Upper lobe of left lung (tissue), 4 donors: Measurements from ENCODE around the gene ERBIN.

ENCODE experiments used
- CTCF ChIP-seq, 6 experiments: fragments of 450-650 bp in 4 of 6; fragments of 200-600 bp in 2 of 6; sonication (generic) in 2 of 6; IDR thresholded peaks; one replicate each; pipeline ENCODE4 v1.5.1; 2016 to 2019; ENCODE audit warnings: antibody characterized with exemption in 6 of 6
- EP300 ChIP-seq, 4 donors: sonication (generic); formaldehyde crosslinking; IDR thresholded peaks; one replicate each; pipeline ENCODE4 v1.5.1; 2017; ENCODE audit warnings: antibody characterized with exemption in 4 of 4, control low read depth in 2 of 4
- POLR2A ChIP-seq, 4 donors: fragments of 450-650 bp; IDR thresholded peaks; one replicate each; pipeline ENCODE4 v1.5.1; 2016 to 2017; ENCODE audit warnings: antibody characterized with exemption in 4 of 4, mild to moderate bottlenecking in 2 of 4

- TF ChIP-seq CTCF (IDR thresholded peaks at IDR 0.05) (no peak), EP300 (IDR thresholded peaks at IDR 0.05) (no peak), POLR2A (IDR thresholded peaks at IDR 0.05) (no peak)
Observed at GRCh38 chr5:65932676-65933075, 6.3 kb downstream of the ERBIN start.
